ENCODE measurements around the gene RBBP8NL.
"Not testable (repeated sequence)": the region's sequence is repeated elsewhere in the genome, so short reads cannot be mapped to it uniquely, and the experiment has no call there.

Gene RBBP8NL

DNA sequence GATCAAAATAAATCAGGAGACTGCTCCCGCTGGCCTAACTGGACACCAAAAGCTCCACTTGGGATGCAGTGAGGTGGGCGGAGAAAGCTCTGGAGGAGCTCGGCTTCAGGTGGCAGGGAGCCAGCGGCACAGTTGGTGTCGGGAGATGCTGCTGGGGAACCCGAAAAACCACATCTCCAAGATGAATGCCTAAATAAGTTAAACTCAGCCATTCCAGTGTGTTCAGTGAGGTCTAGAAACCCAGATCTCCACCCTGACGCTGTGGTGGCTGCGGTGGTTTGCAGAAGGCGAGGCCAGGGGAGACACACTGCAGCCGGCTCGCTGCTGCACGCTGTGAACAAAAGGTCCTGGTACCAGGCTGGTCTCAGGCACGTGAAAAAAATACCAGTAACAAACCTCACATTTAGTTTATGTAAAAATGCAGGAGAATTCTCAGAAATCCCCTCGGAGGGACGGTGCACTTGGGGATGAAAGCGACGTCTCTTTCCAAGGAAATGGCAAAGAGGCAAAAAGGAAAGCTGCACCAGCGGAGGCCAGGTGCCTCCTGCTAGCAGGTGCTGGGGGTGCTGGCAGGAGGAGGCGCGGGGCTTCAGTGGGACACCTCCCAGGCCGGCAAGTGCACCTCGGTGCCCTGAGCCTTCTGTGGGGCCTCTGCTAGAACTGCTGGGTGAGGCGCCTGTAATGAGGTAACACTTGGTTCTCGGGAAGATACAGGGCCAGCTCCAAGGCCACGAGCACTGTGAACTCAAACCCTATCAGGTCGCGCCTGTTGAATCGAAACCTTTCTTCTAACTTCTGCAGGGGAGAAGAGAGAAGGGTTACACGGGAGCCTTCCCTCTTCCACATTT lies 36.8 kb downstream of the RBBP8NL start:
- no peak for DNase-seq

DNA sequence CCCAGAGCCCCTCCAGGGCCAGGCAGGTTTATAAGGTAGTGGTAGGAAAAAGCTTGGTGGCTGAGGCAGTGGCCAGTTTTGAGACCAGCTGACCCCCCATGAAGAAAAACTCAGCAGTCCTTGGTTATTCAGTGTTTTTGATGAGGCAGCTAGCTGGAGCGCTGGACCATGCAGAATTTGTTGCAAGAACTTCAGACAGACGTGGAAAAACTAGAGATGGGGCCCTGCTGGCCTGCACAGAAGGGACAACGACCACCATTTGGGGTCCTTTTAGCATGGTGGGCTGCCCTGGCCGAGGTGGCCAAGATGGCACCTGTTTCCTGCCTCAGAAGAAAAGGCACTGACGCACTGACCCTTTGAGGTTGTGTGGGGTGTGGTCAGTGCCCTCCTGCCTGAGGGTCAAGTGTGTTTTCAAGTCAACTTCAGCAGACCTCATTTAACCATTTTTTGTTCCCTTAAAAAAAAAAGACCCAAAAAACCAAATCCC lies 37.7 kb downstream of the RBBP8NL start:
- no peak for DNase-seq

DNA sequence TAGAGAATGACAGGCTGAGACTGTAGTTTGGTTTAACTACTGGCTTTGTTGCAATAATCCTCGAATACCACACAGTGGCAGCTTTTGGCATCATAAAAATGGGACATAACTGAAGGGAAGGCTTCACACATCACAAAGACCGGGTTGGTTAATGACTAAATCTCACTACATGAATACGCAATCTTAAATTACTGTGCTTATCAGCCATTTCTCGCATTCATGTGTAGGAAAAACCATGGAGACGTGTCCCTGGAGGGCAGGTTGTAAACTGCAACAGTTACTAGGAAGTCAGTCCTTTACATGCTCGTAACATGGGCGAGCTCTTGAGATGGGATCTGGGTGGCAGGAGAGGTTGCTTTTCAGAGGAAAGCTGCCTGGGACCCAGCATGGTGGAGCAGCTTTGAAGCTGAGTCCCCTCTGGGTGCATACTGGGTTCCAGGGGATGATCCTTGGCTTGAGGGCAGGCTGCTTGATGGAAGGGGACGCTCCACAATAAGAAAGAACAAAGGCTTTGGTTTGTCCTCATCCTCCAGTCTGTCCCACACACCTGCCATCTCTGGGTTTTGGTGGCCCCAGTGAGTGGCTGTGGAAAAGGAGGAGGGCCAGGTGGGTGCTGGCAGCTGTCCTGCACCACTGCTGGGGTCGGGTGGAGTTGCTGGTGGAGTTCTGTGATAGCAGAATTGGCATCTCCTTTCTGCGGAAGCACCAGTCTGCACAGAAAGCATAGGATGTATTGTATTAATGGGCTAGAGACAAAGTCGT lies 38.3 kb downstream of the RBBP8NL start:
- no peak for DNase-seq

DNA sequence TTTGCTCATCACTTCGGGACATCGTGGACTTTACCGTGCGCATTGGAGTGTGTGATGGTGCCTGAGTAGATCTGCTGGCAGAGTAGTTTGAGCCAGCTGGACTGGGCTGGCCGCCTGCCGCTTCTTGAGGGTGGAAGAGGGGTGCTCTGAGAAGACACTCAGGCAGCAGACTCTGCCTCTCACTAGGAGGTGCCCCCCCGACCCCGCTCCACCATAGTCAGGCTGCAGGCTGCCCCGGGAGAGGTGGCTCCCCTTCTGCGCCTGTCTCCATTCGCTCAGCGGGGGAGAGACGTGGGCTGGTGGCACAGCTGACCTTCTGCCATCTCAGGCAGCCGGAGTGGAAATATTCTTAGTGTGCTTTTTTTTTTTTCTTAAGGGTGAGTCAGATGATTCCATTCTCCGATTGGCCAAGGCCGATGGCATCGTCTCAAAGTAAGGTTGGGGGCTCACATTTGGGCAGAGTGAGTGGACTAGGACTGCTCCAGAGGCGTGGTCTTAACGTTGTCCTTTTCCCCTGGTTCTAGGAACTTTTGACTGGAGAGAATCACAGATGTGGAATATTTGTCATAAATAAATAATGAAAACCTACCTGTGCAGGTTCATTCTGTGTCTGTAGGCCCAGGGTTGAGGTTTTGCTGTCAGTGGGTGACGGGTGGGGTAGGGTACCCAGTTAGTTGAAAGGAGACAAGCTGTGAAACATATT lies 39.3 kb downstream of the RBBP8NL start:
- no peak for DNase-seq

DNA sequence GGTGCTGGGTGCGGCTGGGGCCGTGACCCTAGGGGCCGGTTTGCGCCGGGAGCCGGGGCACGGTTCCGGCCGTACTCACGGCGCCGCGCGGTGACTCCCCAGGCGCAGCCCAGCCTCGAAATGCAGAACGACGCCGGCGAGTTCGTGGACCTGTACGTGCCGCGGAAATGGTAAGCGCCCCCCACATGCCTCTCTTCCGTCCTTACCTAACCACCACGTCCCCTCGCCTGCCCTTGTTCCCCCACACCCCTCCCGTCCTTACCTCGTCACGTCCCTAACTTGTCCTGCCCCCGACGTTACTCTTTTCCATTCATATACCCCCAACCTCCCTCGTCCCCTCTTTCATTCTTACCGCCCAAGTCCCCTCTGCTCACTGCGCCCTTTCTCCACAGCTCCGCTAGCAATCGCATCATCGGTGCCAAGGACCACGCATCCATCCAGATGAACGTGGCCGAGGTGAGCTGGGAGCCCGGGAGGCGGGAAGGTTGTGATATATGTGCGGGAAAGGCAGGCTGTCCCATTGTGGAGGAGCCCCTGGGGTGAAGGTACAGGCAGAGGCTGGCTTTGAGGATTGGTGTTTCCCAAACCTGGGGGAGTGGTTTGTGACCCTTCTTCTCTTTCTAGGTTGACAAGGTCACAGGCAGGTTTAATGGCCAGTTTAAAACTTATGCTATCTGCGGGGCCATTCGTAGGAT lies 40.0 kb downstream of the RBBP8NL start:
- DNase-seq: no peak

DNA sequence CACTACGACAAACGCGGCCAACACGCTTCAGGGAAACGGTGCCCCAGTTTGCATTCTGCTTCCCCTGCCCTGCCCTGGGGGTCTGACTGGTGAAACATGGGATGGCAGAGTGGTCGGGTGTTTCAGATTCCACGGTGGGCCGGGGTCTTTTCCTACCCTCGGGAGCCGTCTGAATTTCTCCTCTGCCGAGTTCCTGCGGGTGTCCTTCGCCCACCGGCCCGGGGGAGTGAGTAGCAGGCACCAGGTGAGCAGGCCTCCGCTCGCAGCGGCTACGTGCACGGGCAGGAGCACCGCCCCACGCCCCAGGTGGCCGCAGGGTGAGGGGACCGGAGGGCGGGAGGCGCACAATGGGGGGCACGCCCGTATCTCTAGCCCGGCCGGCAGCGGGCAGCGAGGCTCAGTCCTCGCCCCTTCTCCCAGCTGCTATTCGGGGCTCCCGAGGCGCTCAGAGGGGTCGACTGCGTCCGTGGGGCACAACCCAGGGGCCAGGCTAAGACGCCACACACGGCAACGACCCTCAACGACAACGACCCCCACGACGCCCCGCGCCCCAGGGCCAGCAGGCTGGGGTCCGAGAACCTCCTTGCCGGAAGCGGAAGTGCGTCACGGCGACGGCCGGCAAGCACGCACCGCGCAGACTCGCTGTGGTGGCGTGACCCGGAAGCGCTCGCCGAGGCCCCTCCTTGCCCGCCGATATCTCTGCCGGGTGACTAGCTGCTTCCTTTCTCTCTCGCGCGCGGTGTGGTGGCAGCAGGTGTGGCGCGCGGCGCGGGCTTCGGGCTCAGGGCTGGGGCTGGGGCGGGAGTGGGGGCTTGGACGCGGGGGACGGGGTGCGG lies 40.7 kb downstream of the RBBP8NL start, which contains the start of gene RPS21:
TSS of gene RPS21 (plus strand) at position 721 of the 836 bp plus-strand sequence. CDS start 236 bp downstream, outside the sequence.
- DNase-seq: peak; percentile 89

DNA sequence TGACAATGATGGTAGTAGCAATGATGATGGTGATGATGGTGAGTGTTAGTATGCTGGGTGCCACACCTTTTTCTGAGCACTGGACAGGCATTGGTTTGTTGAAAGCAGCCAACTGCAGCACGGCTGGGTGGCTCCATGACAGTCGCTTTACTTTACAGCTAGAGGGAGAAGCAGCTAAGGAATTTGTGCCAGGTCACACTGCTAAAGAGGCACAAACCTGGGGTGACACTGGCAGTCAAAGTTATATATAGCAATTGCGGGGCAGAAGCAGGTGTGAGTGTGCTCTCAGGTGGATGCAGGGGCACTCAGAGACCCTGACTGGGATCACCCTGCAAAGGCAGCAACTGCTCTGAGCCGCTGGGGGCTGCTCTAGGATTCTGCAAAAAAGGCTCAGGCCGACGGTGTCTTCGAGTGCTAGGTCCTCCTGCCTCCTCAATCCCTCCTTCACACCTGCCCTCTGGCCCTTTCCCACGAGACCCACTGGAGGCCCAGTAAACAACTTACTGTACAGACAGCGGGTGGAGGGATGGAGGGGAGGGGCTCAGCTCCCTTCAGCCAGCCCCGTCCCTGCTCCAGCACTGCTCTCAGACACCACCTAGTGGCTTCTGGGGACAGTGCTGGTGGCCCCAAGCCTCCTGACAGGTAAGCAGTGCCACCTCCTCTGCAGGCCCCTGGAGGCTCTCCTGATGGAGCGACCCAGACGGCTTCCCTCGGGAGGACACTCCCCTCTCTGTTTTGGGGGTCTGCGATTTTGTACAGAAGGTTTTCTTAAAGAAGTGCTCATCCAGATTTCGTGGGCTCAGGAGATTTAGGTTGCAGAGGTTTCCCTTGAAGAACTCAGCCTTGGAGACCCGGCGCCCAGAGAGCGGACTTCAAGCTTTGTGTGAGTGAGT lies 44.8 kb downstream of the RBBP8NL start:
- DNase-seq: peak; percentile 61

DNA sequence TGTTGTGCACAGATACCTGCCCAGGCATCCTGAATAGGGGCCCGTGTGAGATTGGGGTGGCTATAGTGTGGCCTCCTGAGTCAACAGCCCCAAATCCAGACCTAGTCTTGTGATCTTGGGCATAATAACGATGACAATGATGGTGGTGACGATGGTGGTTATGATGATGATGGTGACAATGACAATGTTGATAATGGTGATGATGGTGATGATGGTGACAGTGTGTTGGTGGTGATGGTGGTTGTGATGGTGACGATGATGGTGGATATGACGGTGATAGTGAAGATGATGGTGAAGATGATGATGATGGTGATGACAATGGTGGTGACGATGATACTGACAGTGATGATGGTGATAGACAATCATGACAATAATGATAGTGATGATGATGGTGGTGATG lies 45.5 kb downstream of the RBBP8NL start:
- DNase-seq: no peak

DNA sequence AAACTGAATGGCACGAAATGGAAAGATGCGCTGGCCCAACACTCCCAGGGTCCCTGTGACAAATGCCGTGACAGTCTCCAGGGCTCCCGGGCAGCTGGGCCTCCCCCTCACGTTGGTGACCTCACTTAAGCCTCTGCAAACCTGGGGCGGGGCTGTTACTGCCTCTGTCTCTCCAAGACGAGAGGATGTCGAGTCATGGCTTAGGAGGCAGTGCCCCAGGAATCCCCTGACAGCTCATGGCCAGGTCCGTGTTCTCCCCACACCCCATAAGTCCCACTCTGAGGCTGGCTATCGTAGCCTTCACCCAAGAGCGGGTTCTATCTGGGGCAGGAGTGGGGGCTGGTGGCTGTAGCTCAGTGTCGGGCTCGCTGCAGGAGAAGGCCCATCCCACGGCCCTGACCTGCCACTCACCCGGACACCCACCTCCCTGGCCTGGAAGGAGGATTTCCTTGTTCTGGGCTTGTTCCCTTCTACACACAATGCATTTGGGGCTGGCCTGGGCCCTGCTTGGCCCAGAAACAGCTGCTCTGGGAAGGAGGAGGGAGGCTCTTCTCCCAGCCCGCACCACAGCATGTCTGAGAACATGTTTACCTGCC lies 46.0 kb downstream of the RBBP8NL start:
- DNase-seq: peak; percentile 61

DNA sequence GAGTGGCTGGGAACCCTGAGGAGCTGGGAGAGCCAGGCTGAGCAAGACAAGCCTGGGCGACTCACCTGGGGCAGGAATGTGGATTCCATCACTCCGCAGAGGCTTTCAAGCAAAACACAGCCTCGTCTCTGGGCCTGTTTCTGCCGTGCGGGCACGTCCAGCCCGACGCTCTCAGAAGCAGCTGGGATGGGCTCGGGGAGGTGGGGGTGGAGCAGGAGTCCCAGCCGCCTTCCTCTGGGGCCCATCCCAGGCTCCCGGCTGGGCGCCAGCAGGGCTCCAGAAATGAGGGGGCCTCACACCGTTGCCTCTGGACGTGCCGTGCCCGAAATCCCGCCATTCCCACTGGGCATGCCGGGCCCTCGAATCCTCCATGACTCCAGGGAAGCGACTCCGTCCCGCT lies 49.1 kb downstream of the RBBP8NL start:
- no peak for DNase-seq

DNA sequence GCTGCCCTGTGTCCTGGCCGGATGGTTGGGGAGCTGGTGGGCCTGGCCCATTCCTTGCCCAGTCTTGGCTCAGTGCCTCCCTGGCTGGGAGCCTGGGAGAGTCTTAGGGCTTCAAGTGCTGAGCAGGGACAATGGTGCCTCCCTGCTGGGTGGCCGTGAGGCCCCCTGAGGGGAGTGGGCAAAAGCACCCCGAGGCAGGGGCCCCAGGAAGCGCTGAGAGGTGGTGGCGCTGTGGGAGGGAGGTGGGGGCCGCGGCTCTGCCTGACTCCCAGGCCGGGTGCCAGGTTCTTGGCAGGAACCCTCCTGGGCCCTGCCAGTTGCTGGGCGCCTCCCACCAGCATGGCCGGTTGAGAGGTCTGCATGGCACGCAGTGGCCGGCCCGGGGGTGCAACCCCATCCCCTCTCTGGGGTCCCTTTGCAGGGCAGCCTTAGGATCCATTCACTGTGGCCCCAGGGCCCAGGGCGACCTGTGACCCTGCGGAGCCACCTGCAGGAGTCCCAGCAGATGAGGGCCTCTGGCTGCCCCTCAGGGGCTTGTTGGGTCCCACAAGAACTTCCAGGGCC lies 49.6 kb downstream of the RBBP8NL start:
- no peak for DNase-seq

DNA sequence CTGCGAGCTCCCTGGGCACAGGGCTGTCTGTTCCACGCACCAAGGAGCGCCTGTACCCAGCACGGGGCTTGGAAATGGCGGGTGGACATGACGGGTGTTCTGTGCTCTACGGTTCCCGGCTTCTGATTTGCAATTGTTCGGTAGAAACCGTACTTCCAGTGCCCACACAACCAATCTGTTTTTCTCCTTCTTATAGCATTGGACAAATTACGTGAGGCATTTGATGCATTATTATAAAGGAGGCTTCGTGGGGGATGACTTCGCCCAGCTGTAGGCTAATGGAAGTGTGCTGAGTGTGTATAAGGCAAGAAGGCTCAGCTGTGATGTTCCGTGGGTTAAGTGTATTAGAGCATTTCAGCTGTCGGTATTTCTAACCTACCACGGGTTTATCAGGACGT lies 50.3 kb downstream of the RBBP8NL start:
- no peak for DNase-seq

DNA sequence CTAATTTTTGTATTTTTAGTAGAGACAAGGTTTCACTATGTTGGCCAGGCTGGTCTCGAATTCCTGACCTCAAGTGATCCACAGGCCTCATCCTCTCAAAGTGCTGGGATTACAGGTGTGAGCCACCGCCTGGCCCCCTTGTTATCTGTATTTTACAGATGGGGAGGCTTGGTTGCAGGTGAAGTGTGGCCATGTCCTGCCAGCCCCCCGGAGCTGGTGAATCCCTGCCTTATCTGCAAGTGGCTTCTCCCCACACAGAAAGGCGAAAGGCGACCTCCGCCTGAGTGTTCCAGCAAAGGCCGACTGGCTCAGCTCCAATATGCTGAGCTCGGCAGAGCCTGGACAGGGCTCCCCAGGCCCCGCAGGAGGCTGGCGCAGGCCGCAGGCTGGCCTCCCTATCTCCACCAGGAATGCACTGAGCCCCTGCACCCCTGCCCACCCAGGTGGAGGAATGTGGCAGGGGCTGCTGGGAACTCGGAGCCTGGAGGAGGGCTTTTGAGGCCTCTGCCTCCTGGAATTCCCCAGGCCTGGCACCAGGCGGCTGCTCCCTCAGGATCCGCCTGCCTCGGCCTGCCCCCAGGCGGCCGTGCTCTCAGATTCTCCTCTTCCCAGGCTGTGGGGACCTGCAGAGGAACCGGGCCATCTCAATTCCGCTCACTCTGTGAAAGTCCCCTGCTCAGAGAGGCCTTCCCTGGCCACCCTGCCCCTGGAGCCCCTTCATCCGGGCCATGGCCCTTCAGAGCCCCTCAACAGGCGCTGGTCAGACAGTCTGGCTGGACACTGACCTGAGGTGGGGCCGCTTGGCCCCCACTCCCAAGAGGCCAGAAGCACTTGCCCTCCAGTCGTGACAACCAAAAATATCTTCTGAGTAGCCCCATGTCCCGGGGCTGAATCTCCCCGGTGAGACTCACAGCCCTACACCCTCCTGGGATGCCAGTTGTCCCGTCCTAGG lies 51.0 kb downstream of the RBBP8NL start:
- DNase-seq: peak; percentile 58

DNA sequence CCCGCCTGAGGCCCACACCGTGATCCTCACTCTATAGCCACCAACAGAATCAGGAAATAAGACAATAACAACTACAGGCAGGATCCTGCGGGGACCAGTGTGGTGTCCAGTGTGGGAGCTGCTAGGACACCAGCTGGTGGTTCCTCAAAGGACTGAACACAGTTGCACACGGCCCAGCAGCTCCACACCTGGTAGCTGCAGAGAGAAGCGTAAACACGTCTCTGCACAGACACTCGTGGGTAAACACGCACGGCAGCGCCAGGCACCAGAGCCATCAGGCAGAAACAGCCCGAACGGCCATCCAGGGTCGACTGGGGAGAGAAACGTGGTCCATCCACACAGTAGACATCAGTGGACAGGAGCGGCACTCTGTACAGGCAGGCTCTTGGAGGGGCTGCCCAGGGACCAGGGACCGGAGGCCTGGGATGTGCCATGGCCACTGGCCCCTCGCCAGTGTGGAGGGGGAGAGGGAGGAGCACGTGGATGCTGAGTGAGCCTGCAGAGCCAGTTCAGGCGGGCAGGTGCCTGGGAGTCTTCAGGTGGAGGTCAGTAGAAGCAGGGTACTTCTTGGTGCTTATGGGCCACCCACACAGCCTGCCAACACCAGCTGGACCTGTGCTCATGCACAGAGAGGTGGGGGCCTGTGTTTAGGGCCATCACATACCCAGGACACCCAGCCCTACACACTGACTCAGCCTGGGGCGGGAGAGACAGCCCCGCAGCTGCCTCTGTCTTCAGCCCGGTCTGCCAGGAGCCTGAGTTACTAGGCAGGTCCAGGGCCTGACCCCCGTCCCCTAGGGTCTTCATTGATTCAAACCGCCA lies 52.8 kb downstream of the RBBP8NL start:
- no peak for DNase-seq

DNA sequence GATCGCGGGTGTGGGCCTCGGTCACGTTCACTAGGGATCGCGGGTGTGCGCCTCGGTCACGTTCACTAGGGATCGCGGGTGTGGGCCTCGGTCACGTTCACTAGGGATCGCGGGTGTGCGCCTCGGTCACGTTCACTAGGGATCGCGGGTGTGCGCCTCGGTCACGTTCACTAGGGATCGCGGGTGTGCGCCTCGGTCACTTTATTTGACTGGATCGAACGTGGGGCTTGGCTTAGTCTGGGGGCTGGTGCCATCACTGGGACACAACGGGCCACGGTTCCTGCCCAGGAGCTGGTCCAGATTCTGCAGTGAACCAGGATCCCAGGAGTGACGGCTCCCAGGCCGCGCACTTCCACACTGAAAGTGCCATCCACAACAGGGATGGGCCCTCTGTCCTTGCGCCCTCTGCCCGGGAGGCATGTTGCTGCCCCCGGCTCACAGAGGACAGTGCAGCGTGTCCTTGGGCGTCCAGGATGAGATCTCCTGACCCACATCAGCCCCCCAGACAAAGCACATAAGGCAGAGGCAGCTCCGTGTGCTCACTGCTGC lies 53.6 kb downstream of the RBBP8NL start:
- DNase-seq: not testable (repeated sequence)

DNA sequence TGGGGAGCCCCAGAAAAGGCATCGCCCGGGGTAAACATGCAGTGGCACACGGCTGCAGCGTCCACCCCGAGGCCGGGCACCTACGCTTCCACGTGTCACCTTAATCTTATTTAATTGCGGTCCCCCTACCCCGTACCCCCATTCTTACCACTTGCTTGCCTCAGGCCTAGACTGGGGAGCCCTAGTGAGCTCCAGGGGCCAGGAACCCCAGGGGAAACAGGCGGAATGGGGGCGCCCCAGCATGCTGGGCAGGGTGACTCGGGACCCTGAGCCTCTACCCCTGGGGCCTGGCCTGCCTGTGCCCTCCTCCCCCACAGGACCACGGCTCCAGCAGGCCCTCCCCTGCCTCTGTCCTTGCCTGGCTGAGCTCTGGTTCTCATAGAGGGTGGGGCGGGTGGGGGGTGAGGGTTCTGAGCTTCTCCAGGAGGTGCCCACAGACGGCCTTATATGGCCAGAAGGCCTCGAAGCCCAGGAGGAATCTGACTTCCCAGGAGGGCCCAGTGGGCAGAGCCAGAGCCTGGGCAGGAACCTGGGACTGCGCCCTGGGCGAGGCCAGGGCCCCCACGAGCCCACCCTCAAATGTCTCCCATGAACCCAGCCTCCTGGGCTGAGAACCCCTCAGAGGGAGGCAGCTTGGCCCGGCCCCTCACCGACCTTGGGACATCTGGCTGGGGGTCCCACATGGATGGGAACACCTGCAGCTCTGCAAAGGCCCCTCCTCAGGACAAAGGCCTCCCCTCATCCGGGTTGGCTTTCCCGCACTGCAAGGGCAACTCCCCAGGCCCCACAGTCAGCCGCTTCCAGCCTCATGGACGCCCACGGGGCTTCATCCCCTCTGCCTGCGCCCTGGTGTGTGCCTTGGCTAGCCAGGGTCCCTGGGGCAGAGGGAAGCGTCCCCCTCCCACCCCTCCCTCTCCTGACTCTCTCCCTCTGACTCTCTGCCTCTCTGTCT lies 55.0 kb downstream of the RBBP8NL start:
- DNase-seq: no peak
